HG03457 (cell line): ENCODE results near the gene DIPK1B.

Source experiments
- ATAC-seq: cut with Tn5 transposase; IDR thresholded peaks from one replicate; pipeline ENCODE4 v1.9.1; 2021; ENCODE audit warnings: moderate number of reproducible peaks; ENCODE audit not compliant: unreplicated experiment

DIPK1B gene

GRCh38 chr9:136673088-136673974 lies 39.0 kb upstream of the DIPK1B start:
- no peak for ATAC-seq

- ATAC-seq: no peak
These were observed 38.2 kb upstream of the DIPK1B start for GRCh38 chr9:136673975-136674785.

- ATAC-seq: no peak
These were observed 37.5 kb upstream of the DIPK1B start for GRCh38 chr9:136674786-136675349.

GRCh38 chr9:136675477-136676296 lies 36.7 kb upstream of the DIPK1B start:
- no peak for ATAC-seq

DNA sequence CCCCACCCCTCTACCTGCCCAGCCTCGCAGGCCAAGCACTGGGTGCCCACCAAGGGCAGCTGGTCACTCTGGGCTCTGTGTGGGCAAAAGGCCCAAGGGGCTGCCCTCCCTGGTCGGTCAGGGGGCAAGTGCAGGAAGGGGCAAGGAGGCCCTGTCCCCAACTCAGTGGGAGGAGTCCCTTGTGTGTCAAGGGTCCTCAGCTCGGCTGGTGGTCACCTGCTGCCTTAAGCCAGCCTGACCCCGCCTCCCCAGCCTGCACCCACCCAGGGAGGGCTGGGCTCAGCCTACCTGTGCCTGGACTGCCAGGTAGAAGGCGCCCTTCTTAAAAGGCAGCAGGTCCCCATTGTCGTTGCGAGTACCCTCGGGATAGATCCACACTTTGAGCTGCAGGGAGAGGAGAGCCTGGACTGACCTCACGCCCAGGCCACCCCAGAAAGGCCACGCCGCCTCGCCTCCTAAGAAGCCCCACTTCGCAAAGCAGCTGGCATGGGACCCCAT lies 36.0 kb upstream of the DIPK1B start:
- no peak for ATAC-seq

- ATAC-seq: no peak
These were observed 35.3 kb upstream of the DIPK1B start for GRCh38 chr9:136676920-136677686.

- no peak for ATAC-seq
These were observed 34.3 kb upstream of the DIPK1B start for GRCh38 chr9:136678034-136678433.

DNA sequence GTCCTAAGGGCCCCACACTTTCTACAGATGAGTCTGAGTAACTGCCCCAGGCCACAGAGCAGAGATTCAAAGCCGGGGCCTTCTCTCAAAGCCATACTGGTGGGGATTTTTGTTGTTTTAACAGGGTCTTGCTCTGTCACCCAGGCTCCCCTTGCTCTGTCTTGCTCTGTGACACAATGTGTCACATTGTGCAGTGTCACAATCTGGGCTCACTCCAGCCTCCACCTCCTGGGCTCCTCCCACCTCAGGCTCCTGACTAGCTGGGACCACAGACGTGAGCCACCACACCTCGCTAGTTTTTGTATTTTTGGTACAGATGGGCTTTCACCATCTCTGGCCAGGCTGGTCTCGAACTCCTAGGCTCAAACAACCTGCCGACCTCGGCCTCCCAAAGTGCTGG lies 33.7 kb upstream of the DIPK1B start:
- no peak for ATAC-seq

DNA sequence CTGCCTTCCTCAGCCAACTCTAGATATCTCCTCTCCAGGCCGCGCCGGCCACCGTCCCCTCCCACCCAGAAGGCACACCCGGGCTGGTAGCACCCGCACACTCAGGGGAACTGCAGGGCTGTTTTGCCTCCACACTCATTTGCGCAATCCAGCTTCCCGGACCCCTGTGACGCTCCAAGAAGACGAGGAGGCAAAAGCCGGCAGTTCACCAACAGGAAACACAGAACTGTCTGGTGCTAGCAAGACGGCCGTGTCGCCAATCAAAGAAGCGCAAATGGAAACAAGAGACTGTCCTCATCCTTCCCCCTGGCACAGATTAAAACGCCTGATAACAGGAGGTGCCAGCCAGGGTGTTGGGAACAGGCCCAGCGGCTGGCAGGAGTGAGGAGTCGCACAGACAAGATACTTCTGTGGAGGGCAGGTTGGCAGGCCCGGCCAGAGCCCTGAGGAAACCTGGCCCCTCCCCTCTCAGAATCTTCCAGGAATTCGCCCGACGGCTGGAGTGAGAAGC lies 32.9 kb upstream of the DIPK1B start:
- ATAC-seq: no peak

DNA sequence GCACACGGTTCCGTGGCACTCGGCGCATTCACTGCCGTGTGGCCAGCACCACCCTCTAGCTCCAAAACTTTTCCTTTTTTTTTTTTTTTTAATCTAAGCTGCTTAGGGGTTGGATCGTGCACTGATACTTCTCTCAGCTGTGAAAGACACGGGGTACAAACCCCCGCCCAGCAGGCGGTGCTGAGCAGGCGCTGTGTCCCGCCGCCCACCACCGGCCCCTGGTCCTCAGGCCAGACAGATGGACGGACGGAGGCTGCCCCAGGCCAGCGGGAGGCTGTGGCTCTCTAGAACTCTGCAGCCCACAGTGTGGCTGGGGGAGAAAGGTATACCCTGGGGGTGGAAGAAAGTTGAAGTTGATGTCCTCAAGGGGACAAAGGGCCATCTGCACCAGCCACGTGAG lies 31.3 kb upstream of the DIPK1B start:
- no peak for ATAC-seq

DNA sequence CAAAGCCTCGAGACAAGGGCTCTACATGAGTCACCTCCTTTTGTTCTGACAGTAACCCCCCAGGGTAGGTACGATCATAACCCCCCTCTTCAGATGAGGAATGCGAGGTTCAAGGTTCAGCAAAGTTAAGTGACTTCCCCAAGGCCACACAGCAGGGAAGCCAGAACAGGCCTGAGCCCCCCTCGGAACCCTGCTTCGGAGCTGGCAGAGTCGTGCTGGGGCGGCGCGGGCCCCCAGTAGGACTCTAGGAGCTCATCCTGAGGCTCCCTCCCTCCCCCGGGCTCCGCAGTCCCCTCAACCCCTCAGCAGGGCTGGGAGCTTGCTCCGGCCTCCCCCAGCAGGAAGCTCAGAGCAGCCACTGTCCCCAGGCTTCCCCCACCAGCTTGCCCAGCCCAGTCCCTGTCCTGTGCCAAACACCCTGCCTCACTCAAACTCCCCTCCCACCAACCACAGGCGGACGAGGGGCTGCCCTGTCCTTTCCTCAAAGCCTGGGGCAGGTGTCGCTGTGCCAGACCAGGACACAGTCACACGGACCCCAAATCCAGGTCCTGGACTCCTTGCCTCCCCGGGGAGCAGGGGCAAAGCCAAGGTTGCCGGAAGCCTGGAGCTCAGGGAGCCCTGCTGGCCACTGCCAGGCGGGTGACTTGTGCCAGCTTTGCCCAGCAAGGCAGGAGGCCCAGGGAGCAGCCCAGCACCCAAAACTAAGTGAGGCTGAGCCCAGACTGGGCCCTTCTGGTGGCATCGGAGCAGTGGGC lies 30.2 kb upstream of the DIPK1B start:
- no peak for ATAC-seq

DNA sequence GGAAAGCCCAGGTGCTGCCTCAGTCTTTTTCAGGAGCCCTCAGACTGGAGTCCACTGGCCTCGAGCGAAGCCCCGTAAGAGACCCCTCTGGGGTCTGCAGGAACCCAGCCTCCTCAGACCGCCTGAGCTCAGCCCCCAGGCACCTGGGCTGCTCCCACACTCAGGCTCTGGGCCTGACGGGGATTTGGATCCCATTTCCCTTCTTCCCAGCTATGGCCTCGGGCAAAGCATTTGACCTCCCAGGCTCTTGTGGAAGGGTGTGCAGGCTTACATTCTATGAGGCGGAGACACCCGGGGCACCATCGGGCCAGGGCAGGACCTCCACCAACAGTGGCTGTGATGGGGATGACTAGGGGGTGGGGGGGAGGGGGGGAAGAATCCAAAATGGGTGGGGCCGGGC lies 29.7 kb upstream of the DIPK1B start:
- ATAC-seq: no peak

- no peak for ATAC-seq
These were observed 29.1 kb upstream of the DIPK1B start for GRCh38 chr9:136683173-136683745.

DNA sequence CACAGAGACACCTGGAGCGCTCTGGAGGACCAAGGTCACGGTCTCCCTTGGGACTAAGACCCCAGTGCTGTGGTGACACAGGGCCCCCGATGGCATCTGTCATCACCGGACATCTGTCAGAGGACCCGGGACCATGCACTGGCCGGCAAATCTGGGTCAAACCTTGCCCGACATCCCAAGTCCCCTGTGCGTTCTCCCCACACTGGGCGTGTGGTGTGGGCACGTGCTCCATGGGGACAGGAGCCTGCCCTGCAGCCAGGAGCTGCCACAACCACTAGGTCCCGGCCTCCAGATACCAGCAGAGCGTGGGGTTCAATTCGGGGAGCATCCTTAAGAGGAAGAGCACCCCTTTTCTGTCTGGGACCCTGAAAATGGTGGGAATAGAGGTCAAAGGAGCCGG lies 28.6 kb upstream of the DIPK1B start:
- no peak for ATAC-seq

DNA sequence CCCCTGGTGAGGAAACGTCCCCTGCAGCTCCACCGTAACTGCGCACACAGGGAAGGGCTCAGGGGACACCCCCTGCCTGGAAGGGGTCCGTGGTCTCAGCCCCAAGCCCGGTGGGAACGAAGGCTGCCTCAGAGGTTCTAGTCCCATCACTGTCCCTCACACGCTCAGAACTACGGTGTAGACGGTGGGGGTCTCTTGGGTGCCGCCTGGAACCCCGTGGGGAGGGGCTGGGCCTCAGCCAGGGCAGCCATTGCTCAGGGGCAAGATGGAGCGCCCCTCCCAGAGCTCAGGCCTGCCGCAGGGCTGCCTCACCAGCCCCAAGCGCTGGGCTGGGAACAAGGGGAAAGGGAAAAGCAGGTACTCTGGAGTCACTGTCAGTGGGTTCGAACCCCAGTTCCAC lies 28.0 kb upstream of the DIPK1B start:
- no peak for ATAC-seq

- no peak for ATAC-seq
These were observed 27.6 kb upstream of the DIPK1B start for GRCh38 chr9:136684799-136685198.

- no peak for ATAC-seq
These were observed 27.2 kb upstream of the DIPK1B start for GRCh38 chr9:136685216-136685615.

DNA sequence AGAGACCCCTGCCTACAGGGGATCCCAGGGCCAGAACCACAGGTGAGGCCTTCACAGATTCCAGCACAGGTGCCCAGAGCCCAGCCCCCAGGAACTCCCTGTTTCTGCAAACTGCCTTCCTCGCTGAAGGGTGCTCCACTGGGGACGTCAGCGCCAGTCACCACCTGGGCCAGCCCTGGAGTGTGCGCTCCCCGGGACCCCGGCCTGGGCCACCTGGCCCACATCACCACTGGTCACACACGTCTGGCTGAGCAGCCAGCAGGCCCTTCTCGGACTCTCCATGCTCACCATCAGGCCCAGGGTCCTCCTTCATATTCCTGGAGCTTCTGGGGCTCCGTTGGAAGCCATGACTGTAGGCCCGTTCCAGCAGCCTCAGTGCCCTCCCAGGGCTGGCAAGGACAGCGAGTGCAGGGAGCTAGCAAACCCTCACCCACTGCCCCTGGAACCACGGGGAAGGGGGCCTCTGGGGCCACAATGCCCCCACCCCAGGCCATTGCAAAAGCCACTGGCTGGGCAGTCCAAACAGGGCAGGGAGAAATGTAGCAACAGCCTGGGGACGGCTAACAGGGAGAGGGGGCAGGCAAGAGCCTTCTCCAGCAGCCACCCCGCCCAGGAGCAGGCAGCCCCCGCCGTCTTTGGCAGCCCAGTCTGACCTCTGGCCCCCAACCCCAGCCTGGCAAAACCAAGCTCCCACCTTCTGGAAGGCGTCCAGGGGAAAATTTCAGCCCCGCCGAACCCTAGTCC lies 26.4 kb upstream of the DIPK1B start:
- ATAC-seq: no peak
